ENCODE measurements around the gene HIBADH. TPM values are rescaled to one million over a fixed set of nuclear protein-coding genes. Genes with fewer than 3 reads are reported as not detected.
"Not testable (repeated sequence)": the region's sequence is repeated elsewhere in the genome, so short reads cannot be mapped to it uniquely, and the experiment has no call there.

HIBADH gene
- polyA plus RNA-seq, 1 donor, result 25.1 TPM

DNA sequence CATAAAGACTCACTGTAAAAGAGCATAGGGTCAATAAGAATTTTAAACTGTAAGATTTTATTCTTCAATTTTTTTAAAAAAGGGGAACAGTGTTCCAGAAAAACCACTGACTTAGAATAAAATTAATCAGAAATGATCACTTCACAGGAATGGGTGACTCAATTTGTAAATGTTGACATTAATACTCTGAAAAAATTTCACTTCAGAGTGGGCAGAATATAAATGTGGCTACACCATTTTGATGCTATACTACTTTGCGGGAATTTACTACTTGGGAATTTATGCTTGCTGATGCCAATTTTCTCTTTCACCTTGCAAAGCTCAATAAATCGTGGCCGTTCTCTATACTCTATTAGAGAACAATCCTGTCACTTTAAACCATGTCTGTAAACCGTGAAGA lies 126.9 kb downstream of the HIBADH start:
- no peak for DNase-seq

DNA sequence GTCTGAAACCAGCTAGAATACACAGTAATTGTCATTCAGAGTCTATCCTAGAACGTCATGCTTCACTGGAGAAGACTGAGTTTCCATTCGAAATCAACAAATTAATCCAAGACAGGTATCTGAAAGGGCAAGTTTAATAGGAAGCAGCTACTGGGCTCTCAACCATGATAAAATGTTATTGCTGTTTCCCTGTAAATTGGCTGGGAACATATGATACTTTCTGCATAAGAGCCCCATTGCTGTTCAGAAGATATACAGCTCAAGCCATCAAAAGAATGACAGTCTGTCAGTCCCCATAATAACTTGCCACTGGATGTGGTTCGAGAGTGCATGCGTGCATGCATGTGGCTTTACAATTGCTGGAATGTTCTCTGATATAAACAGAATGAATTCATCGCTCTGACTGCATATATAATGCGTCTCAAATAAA lies 129.0 kb downstream of the HIBADH start:
- no peak for DNase-seq

DNA sequence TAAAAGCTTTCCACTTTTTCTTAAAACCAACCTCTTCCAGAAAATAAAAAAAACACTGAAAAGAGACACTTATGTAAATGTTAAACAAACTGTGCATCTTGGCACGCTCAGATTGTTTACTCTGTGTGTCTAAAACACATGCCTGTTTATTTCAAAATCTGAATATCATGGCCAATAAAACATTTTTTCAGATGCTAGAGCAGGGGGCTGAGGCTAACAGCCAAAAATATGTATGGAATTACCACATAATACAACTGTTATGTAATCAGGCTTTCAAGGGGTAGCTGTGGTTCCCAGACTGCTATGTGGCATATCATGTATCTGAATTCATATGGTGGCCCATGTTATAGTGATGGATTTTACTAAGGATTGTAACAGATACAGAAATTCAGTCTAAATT lies 130.4 kb downstream of the HIBADH start:
- no peak for DNase-seq

DNA sequence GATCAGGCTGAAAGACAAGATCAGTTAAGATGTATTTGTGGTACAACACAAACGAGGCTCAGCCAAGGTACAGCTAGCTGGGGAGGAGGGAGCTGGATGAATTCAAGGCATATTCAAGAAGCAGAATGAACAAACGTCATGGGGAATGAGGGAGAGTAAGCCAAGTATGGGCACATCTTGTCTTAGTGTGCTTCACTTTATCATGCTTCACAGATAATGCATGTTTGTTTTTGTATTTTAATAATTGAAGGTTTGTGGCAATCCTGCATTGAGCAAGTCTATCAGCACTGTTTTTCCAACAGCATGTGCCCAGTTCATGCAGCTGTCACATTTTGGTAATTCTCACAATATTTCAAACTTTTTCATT lies 135.4 kb downstream of the HIBADH start:
- no peak for DNase-seq

DNA sequence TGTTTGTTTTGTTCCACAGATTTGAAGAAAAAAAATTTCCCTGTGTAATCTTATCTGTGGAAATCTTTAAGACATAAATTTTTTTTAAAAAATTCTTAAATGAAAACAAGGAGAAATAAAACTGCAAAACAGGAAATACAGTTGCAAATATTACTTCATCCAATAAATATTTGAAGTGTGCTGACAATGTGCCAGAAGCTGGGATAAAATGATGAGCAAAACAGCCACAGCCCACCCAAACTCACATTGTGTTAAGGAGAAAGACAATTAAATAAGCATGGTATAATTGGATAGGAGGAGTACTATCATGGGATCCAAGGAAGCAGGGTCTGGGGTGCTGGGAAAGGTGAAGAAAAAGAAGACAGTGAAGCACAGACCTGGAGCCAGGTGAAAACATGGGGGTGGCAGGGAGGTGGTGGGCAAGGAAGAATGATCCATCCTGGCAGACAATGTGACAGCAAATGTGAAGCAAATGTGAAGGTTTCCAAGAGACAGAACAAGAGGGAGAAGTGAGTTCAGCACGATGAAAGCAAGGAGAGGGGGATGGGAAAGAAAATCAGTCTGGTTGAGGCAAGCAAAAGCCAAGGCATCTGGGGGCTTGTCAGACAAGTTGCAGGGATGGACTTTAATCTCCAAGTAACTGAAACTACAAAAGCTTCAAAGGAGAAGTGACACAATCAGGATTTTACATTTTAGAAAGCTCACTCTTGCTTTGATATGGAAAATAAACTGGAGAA lies 135.9 kb downstream of the HIBADH start:
- DNase-seq, result no peak

DNA sequence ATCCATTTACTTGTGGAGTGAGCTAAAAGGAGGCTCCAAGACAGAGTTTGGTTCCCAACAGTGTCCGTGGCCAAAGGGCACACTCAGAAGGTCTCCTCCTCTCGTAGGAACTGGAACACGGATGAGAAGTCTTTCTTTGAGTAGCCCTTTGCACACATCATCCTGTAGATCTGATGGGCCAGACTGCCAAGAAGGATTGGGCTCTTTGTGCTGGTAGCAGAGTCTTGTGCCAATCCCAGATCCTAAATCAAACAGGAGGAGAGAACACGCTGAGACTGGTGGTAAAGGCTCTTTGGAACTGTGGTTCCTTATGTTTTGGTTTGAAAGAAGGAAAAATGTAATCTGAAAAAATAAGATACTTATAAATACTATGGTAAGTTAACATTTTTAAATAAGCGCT lies 136.6 kb downstream of the HIBADH start:
- DNase-seq, result no peak

DNA sequence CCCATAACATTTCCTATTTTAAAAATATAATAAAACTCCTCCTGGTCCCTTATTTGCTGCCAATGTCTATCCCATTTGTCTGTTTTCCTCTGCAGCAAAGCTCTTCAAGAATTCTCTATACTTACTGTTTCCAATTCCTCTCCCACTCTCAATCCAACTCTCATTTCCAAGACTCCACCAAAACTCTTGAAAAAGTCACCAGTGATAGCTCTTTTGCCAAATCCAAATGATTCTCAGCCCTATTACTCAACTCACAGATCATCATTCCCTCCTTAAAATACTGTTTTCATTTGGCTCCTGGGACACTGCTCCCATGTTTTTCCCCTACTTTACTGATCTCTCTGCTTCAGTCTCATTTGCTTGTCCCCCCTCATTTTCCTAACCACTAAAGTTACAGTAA lies 139.4 kb downstream of the HIBADH start:
- DNase-seq, result peak; percentile 34

DNA sequence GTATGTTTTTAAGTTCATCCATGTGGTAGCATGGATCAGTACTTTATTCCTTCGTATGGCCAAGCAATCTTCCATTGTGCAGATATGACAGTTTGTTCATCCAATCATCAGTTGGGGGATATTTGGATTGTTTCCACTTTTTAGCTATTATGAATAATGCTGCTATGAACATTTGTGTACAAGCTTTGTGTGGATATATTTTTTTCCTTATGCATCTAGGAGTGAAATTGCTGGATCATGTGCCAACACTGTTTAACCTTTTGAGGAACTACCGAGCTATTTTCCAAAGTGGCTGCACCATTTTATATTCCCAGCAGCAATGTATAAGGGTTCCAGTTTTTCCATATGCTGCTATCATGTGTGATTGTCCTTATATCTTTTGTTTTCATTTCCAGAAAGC lies 140.1 kb downstream of the HIBADH start:
- no peak for DNase-seq

DNA sequence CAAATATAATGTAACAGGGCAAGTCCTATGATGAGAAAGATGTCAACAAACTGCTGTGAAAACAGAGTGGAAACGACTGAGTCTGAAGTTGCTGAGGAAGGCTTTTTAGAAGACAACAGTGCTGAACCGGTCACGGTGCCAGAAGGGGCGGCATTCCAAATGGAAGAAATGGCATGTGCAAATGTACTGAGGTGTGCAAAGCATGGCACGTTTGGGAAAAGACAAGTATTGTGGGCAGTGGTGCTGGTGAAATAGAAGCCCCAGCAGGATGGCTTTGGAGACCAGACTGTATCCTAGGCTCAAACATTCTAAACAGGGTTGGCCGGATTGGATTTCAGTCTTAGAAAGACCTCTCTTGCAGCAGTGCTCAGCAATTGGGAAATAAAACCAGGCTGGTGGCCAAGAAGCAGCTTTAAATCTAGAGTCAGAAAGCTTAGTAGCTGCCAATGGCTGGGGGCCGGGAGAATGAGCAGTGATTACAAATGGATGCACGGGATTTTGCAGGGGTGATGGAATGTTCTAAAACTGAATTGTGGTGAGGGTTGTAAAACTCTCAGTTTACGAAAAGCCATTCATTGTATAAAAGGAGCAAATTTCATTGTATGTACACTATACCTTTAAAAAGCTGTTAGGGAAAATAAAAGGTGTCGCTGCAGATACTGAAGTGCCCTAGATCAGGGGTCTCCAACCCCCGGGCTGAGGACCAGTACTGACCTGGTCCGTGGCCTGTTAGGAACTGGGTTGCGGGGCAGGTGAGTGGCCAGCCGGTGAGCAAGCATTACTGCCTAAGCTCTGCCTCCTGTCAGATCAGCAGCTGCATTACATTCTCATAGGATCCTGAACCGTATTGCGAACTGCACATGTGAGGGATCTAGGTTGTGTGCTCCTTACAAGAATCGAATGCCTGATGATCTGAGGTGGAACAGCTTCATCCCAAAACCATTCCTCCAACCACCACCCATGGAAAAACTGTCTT lies 141.6 kb downstream of the HIBADH start:
- peak; percentile 75 for DNase-seq

DNA sequence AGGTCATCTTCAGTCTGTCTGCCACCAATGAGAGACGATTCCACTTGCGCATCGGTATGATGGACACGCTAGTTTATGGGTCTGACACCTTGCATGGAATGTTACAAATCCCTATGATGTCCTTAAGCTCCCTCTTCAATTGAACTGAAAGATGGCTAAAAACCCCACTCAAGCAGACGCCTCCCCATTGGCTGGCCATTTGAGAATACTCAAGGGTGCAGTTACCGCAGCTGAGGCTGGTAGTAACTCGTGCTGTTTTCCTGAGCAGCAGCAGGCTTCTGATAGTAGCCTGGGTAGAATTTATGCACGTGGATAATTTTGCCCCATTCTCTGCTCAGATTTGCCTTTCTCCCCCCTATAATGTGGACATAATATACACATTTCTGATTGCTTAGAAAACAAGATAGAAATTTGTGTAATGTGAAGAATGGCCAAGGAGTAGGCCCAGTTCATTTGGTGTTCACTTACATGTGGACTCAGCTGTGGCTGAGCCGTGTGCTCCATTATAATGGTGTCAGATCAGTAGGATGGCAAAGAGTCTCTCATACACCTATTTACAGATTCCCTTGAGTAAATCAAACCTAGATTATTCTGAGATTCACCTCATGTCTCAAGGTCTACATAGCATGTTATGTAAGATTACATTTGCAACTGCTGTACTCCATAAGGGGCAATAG lies 142.8 kb downstream of the HIBADH start:
- DNase-seq, result no peak

DNA sequence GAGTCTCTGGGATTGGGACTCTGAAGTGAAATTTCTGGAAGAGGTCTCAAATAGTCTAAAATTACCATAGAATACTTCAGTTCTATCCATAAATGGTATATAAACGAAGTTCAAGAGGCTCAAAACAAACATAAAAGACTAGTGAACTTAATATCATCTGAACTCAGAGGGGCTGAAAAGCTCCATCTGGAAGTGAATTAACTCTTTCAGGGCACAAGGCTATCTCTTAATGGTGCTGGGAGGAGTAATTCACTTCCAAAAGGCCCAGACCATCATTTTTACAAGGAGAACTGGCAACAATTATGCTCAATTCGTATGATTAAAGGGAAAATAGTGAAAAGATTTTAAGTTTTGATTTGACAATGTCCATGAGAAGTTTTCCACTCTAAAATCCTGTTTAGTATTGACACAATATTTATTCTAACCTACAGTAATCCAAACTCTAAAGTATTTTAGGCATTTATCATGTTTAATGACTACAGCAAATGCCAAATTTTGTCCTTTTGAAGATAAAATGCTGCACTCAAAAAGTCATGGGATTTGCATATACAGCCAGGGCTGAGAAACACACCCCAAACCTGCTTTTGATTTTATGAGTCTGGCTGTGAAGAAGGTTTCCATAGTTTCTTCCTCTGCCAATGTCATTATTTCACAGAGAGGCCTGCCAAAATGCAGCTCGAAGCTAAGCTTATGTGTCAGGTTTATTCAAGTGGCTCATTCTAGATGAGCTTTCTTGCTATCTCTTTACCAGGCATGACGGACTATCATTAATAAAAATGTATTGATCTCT lies 143.9 kb downstream of the HIBADH start:
- DNase-seq, result peak; percentile 43

DNA sequence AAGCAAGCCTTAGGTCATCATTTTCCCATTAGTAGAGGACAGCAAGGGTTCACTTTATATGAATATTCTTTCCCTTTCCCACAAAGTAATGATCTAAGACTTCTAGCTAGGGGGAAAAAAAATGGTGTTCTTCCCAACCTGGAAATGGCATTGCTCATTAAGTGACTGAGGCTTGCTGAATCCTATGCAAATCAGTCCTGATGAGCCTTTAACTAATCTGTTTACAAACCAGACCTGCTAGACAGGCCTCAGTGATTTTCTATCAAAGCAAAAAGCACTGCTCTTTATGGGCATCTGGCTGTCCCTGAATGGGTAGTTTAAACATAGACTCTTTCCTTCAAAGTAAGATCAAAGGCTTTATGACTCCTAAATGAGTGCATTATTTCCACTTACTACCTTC lies 146.3 kb downstream of the HIBADH start:
- DNase-seq, result no peak

DNA sequence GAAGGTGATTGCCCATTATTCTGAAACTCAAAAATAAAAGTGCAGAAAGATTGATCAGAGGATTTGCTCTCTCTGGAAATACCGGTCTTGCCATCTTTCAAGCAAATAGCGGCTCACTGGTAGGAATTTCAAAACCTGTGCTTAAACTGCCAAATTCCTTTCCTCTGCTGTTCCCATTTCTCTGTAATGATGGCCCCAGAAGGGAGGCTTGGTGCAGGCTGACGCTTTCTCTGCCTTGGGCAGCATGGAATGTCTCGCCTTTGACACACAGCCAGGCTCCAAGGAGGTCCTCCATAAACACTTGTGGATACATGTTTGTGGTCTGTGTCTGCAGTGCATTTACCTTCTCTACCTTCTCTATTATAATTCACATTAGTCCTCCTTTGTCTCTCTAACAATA lies 146.8 kb downstream of the HIBADH start:
- DNase-seq, result no peak

DNA sequence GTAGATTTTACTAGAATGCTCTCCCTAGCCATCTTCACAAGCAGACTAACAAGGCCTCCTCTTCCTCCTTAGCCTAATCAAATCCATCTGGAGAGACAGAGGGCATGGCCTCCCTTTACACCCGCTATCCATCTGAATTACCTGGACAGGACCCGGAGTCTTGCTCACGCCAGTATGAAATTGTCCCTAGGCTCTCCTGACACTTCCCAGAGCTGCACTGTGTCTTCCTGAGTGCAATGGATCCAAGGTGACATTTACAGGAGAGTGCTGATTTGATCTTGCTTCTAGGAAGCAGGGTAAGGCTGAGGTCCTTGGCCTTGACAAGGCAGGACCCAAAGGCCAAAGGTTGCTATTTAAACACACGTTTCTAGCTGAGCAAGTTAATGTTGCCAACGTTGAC lies 147.8 kb downstream of the HIBADH start:
- DNase-seq, result no peak

DNA sequence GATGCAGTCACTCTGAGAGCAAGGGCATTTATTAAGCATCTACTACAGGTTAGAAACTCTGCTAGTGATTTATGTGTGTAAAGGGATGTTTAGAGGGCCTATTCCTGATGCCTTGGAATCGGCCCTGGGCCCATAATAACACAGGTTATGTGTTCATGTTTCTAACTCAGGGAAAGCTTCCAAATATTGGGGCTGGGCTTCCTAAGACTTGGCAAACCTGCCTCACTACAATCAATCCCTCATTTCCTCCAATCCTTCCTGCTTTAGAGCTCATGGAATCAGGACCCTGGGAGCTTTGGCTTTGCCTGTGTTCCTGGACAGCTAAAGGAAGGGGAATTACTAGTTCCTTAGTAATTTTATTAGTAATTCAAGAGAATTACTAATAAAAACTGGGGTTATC lies 148.8 kb downstream of the HIBADH start:
- DNase-seq, result no peak

DNA sequence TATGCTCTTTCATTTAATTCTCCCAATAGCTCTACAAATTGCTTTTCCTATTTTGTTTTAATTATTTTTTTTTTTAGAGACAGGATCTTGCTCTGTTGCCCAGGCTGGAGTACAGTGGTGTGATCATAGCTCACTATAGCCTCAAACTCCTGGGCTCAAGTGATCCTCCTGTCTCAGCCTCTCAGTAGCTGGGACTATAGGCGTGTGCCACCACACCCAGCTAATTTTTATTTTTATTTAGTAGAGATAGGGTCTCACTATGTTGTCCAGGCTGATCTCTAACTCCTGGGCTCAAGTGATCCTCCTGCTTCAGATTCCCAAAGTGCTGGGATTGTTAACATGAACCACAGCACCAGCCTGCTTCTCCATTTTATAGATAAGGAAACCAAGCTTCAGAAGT lies 151.3 kb downstream of the HIBADH start:
- DNase-seq, result not testable (repeated sequence)

DNA sequence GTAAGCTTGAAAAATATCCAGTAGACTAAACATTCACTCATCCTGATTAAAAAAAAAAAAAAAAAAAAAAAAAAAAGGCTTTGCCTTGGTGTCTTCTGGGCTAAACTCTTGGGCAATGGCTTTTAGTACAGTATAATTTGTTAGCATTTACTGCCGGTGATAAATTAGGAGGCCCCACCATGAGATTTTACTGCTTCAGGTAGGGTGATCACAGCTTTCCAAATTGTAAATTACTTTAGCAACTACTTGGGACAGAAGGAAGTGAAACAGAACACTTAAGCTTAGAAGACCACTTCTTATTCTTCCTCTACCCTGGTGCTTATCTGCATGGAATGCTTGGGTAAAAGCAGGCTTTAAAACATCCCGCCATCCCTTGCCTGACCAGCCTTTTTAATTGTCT lies 152.1 kb downstream of the HIBADH start:
- DNase-seq, result no peak

DNA sequence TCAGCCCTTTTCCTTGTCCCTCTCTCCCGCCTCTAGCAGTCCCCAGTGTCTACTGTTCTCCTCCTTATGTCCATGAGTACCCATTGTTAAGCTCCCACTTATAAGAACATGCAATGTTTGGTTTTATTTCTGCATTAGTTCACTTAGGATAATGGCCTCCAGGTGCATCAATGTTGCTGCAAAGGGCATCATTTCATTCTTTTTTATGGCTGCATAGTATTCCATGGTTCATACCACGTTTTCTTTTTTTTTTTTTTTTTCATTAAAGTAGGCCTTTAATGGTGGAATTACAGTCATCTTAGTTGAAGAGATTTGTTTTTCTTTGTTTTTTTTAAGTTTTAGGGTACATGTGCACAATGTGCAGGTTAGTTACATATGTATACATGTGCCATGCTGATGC lies 160.8 kb downstream of the HIBADH start:
- DNase-seq, result not testable (repeated sequence)

DNA sequence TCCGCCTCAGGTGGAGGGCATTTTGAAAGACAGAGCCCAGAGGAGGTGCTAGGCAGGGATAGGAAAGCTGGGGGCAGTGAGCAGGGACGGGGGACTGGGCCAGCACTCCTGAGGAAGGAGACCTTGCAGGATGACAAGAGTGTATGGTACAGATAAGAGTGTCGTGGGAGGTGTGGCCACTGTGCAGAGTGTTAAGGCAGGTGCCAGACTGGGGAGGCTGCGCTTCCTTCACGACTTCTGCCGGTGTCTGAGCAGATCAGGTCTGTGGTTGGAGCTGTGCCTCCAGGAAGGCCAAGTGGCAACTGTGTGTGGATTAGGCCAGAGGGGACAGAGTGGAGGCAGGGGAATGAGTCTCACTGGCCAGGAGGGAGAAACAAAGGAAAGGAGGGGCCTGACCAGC lies 161.7 kb downstream of the HIBADH start:
- DNase-seq, result no peak

DNA sequence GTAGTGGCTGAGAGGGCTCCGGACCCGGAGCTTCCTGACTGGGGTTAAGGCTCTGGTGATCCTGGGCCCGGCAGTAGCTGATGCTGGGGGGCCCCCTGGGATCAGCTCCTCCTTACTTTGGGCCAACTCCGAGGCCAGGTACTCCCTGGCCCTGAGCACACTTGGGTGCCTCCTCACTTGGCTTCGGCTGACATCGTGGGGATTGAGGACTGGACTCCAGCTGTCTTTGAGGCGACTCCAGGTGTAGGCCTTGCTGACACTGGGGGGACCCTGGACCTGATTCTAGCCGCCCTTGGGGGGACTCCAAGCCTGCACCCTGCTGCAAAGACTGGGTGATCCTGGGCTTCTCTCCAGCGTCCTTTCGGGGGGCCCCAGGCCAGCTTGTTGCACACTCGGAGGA lies 170.5 kb downstream of the HIBADH start:
- DNase-seq, result no peak

DNA sequence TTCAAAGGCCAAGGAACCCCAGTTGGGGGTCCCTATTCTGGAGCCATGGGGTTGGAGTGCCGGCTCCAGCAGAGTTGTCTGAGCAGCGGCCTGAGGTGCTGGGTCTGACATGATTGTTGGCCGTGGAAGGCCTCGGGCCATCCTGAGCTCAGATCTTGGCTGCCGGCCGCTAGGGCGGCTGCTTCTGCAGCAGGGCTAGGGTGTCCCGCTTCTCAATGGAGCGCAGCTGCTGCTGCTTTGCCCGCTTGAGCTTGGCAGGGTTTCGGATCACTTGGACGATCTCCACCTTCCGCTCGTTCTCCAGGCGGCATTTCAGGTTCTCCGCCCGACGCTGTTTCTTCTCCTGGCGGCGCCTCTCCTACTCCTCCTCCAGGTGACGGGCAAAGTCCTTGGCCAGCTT lies 171.1 kb downstream of the HIBADH start:
- no peak for DNase-seq

DNA sequence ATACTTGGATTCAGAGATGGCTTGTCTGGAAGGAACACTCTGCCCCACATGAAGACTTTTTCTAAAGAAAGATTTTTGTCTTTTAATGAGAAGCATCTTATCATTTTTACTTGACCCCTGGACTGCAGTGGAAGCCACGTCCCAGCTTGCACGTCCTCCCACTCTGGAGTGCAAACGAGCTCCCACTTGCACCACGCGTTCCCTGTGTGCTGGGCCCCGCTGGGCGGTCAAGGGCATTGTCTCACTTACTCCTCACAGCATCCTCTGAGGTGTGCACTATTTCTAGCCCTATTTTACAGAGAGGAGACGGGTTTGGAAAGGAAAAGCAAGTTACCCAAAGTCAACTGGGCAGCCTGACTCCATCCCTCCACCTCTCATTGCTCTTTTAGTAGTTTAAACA lies 175.2 kb downstream of the HIBADH start:
- DNase-seq, result no peak

DNA sequence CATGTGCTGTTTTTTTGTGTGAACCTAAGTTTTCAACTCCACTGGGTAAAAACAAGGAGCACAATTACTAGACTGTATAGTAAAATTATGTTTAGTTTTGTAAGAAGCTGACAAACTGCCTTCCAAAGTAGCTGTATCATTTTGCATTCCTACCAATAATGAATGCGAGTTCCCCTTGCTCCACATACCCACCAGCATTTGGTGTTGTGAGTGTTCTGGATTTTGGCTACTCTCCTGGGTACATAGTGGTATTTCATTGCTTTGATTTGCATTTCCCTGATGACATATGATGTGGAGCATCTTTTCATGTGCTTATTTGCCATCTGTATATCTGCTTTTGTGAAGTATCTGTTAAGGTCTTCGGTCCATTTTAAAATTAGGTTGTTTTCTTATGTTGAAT lies 178.2 kb downstream of the HIBADH start:
- no peak for DNase-seq

Measured in hindlimb muscle (tissue), 1 donor.